Smooth muscle cell (in vitro differentiated cells): ENCODE data around the gene ZNF580. TPM values are rescaled to one million over a fixed set of nuclear protein-coding genes. Genes with fewer than 3 reads are reported as not detected.

ENCODE experiments used
- DNase-seq: peaks from one replicate; lab custom pipeline; 2025; ENCODE audit not compliant: unreplicated experiment; lab: John Stamatoyannopoulos, UW
- H2AFZ ChIP-seq: fragments of 200-600 bp; sonication (generic); 2 replicates; pipeline ENCODE4 v1.6.0; 2016; ENCODE audit warnings: antibody characterized with exemption, low read depth, mild to moderate bottlenecking
- H3F3A ChIP-seq: fragments of 200-600 bp; sonication (generic); 2 replicates; pipeline ENCODE4 v1.6.0; 2017; ENCODE audit warnings: antibody characterized with exemption, low read depth
- H3K27ac ChIP-seq: fragments of 200-600 bp; sonication (generic); 2 replicates; pipeline ENCODE4 v1.5.1; 2016; ENCODE audit warnings: low read depth, mild to moderate bottlenecking
- H3K27me3 ChIP-seq: fragments of 200-600 bp; sonication (generic); 2 replicates; pipeline ENCODE4 v1.6.1; 2016; ENCODE audit warnings: low read depth, mild to moderate bottlenecking
- H3K36me3 ChIP-seq: fragments of 200-600 bp; sonication (generic); 2 replicates; pipeline ENCODE4 v1.5.1; 2016; ENCODE audit warnings: low read depth
- H3K4me1 ChIP-seq: fragments of 200-600 bp; sonication (generic); 2 replicates; pipeline ENCODE4 v1.5.1; 2016; ENCODE audit warnings: low read depth
- H3K4me2 ChIP-seq: fragments of 200-600 bp; sonication (generic); 2 replicates; pipeline ENCODE4 v1.6.0; 2016; ENCODE audit warnings: mild to moderate bottlenecking
- H3K4me3 ChIP-seq: fragments of 200-600 bp; sonication (generic); 2 replicates; pipeline ENCODE4 v1.5.1; 2016; ENCODE audit warnings: mild to moderate bottlenecking
- H3K79me2 ChIP-seq: fragments of 200-600 bp; sonication (generic); 2 replicates; pipeline ENCODE4 v1.6.0; 2016; ENCODE audit warnings: low read depth, mild to moderate bottlenecking
- H3K9ac ChIP-seq: fragments of 200-600 bp; sonication (generic); 2 replicates; pipeline ENCODE4 v1.6.0; 2016; ENCODE audit warnings: low read depth
- H3K9me3 ChIP-seq: fragments of 200-600 bp; sonication (generic); replicated peaks from 2 replicates; pipeline ENCODE4 v1.5.1; 2016; ENCODE audit warnings: low read depth
- H4K20me1 ChIP-seq: fragments of 200-600 bp; sonication (generic); 2 replicates; pipeline ENCODE4 v1.6.0; 2016; ENCODE audit warnings: low read depth
- CTCF ChIP-seq: fragments of 200-600 bp; sonication (generic); IDR thresholded peaks from 2 replicates; pipeline ENCODE4 v1.5.1; 2017; ENCODE audit warnings: borderline replicate concordance, mild to moderate bottlenecking, antibody characterized with exemption; ENCODE audit not compliant: insufficient read depth, poor library complexity, severe bottlenecking
- WGBS: methylation state at CpG from one replicate; pipeline ENCODE4 v1.1.7; 2016; ENCODE audit warnings: low lambda C conversion rate; 5-methylcytosine and 5-hydroxymethylcytosine counted together
- polyA plus RNA-seq: library from polyadenylated mRNA; unstranded; fragments of >200 nt; fragmentation: Nextera tagmentation; extraction: Ambion mirVana; gene quantifications from 2 replicates; pipeline ENCODE4 v1.2.1, GENCODE V29; 2016
- total RNA-seq: library from RNA; depleted of rRNA; stranded (reverse); fragments of >200 nt; gene quantifications from 2 replicates; pipeline ENCODE4 v1.2.3, GENCODE V29; 2014

ZNF580 gene
- total and polyA plus RNA-seq, 2 experiments from 2014 or later, result 11.9 to 76.8 TPM

DNA sequence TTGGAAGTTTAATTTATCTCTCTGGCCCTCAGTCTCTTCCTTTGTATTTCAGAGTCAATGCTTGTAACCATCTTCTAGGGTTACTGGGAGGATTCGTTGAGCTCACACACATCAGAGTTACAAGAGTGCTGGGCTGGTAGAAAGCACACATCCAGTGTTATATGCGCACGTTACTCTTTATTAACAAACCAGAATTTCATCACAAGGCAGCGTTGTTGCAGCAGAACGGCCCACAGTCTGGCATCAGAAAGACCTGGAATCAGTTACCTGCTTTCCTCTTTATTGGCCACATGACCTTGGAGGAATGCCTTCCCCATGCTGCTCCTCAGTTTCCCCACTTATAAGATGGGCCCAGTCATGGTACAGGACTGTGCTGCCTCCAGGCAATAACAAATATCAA is 31.5 kb upstream of the ZNF580 start:
- H3K9me3 ChIP-seq, result no peaks in the 10 kb centered on the region
- peaks cover 49% of the 10 kb centered on the region for H3K79me2 ChIP-seq
- H3K9ac ChIP-seq, result no peak overlapping the region
- H3K27ac ChIP-seq, result no peak overlapping the region
- peaks cover 53% of the 10 kb centered on the region for H4K20me1 ChIP-seq
- DNase-seq, result no peak
- H3K36me3 ChIP-seq, result no peaks in the 10 kb centered on the region
- H3K27me3 ChIP-seq, result no peaks in the 10 kb centered on the region
- H3K4me2 ChIP-seq, result no peak overlapping the region
- WGBS, result 96% methylated on average over 5 of the region's 5 CpGs
- no peak for TF ChIP-seq CTCF
- H3K4me1 ChIP-seq, result peaks cover 8% of the 10 kb centered on the region
- H3K4me3 ChIP-seq, result no peak overlapping the region
- H2AFZ ChIP-seq, result no peak overlapping the region
- H3F3A ChIP-seq, result peaks cover 6% of the 10 kb centered on the region

GRCh38 chr19:55611300-55611982 is 29.4 kb upstream of the ZNF580 start:
- H4K20me1 ChIP-seq, result peaks cover 51% of the 10 kb centered on the region
- no peaks in the 10 kb centered on the region for H3K9me3 ChIP-seq
- no peak overlapping the region for H3K4me2 ChIP-seq
- H3K4me1 ChIP-seq, result peaks cover 6% of the 10 kb centered on the region
- DNase-seq, result no peak
- no peaks in the 10 kb centered on the region for H3F3A ChIP-seq
- H2AFZ ChIP-seq, result no peak overlapping the region
- H3K27me3 ChIP-seq, result no peaks in the 10 kb centered on the region
- H3K36me3 ChIP-seq, result no peaks in the 10 kb centered on the region
- no peak overlapping the region for H3K9ac ChIP-seq
- 93% methylated on average over 15 of the region's 15 CpGs for WGBS
- H3K4me3 ChIP-seq, result no peak overlapping the region
- no peak for TF ChIP-seq CTCF
- peaks cover 47% of the 10 kb centered on the region for H3K79me2 ChIP-seq
- H3K27ac ChIP-seq, result no peak overlapping the region

DNA sequence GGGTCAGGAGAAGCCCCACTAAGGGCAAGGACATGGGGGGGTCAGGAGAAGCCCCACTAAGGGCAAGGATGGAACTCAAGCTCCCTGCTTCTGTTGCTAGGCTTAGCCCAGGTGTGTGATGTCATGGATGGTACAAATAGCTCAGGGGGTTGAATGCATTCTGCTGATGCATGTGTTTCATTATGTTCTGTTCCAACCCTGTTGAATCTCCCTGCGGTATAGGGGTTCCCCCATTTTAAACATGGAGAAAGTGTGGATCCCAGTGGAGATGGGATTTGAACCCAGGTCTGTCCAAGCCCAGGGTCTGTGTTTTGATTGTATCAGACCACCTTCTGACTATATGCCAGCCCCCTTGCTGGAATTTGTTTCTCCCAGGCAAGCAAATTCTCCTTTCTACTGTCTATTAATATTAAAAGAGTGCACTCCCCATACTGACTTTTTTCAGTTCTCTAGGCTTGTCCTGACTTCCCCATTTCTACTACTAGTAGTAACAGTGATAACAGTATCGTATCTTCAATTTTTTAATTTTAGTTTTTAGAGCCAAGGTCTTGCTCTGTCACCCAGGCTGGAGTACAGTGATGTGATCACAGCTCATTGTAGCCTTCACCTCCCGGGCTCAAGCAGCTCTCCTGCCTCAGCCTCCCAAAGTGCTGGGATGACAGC is 28.7 kb upstream of the ZNF580 start:
- Histone ChIP-seq H3K4me3 (no peak overlapping the region), H3K36me3 (no peaks in the 10 kb centered on the region), H2AFZ (no peak overlapping the region), H3K79me2 (peaks cover 40% of the 10 kb centered on the region), H3F3A (no peaks in the 10 kb centered on the region), H3K9me3 (no peaks in the 10 kb centered on the region), H3K27me3 (no peaks in the 10 kb centered on the region), H3K4me1 (no peaks in the 10 kb centered on the region), H3K27ac (no peak overlapping the region), H3K4me2 (no peak overlapping the region), H3K9ac (no peak overlapping the region), H4K20me1 (peaks cover 45% of the 10 kb centered on the region)
- TF ChIP-seq CTCF, result no peak
- 98% methylated on average over 3 of the region's 3 CpGs for WGBS
- no peak for DNase-seq
